GM12891 (cell line): ENCODE results near the gene EEF1AKMT2.

Experiments
- PAX5 ChIP-seq: IDR thresholded peaks from 2 replicates; pipeline ENCODE4 v1.6.1; 2011; ENCODE audit warnings: low read length, moderate library complexity, mild to moderate bottlenecking; ENCODE audit not compliant: insufficient read depth, severe bottlenecking
- POLR2A ChIP-seq: IDR thresholded peaks from 2 replicates; pipeline ENCODE4 v1.6.1; 2011; ENCODE audit warnings: low read depth, low read length, control low read depth
- POLR2AphosphoS5 ChIP-seq: IDR thresholded peaks from 2 replicates; pipeline ENCODE4 v1.6.1; 2011; ENCODE audit warnings: low read depth, low read length, control low read depth
- POU2F2 ChIP-seq: IDR thresholded peaks from 2 replicates; pipeline ENCODE4 v1.6.1; 2011; ENCODE audit warnings: low read depth, mild to moderate bottlenecking, control low read depth, low read length, moderate library complexity
- SPI1 ChIP-seq: IDR thresholded peaks from 2 replicates; pipeline ENCODE4 v1.6.1; 2011; ENCODE audit warnings: low read depth, low read length, control low read depth
- TAF1 ChIP-seq: IDR thresholded peaks from 2 replicates; pipeline ENCODE4 v1.6.1; 2011; ENCODE audit warnings: low read depth, low read length, control low read depth

GRCh38 chr10:124724279-124725027 is 67.2 kb downstream of the EEF1AKMT2 start:
- TF ChIP-seq POLR2A (no peak), TAF1 (no peak), POLR2AphosphoS5 (no peak), PAX5 (no peak), POU2F2 (no peak), SPI1 (no peak)
